ENCODE data around the gene IGSF9. TPM values are rescaled to one million over a fixed set of nuclear protein-coding genes. Genes with fewer than 3 reads are reported as not detected.

Gene IGSF9
- 0.16 TPM in 1 of 2 replicates, not detected in the other for total RNA-seq
- not detected for polyA plus RNA-seq (2012)

GRCh38 chr1:159945483-159946241 lies at the start of gene IGSF9:
Gene IGSF9 (minus strand): TSS chr1:159945613. CDS start chr1:159943454, 2,159 bp downstream.
- DNase-seq (ENCODE audit: low read depth) = peak; percentile 46

- DNase-seq (ENCODE audit: low read depth) = no peak
Observed at GRCh38 chr1:159994896-159995295, 49.5 kb upstream of the IGSF9 start.

- no peak for DNase-seq (ENCODE audit: low read depth)
Observed at GRCh38 chr1:159993911-159994310, 48.5 kb upstream of the IGSF9 start.

GRCh38 chr1:159992161-159992560 lies 46.7 kb upstream of the IGSF9 start:
- DNase-seq (ENCODE audit: low read depth) = peak; percentile 27

GRCh38 chr1:159991513-159991912 lies 46.1 kb upstream of the IGSF9 start:
- no peak for DNase-seq (ENCODE audit: low read depth)

GRCh38 chr1:159990005-159990404 lies 44.6 kb upstream of the IGSF9 start:
- no peak for DNase-seq (ENCODE audit: low read depth)

- DNase-seq (ENCODE audit: low read depth) = no peak
Observed at GRCh38 chr1:159989581-159989980, 44.2 kb upstream of the IGSF9 start.

GRCh38 chr1:159988006-159988405 lies 42.6 kb upstream of the IGSF9 start:
- DNase-seq (ENCODE audit: low read depth) = no peak

GRCh38 chr1:159987186-159987585 lies 41.8 kb upstream of the IGSF9 start:
- no peak for DNase-seq (ENCODE audit: low read depth)

- no peak for DNase-seq (ENCODE audit: low read depth)
Observed at GRCh38 chr1:159986531-159986930, 41.1 kb upstream of the IGSF9 start.

- no peak for DNase-seq (ENCODE audit: low read depth)
Observed at GRCh38 chr1:159986093-159986492, 40.7 kb upstream of the IGSF9 start.

GRCh38 chr1:159985473-159985872 lies 40.1 kb upstream of the IGSF9 start:
- no peak for DNase-seq (ENCODE audit: low read depth)

GRCh38 chr1:159983681-159984080 lies 38.3 kb upstream of the IGSF9 start:
- DNase-seq (ENCODE audit: low read depth) = no peak

GRCh38 chr1:159982280-159982679 lies 36.9 kb upstream of the IGSF9 start:
- no peak for DNase-seq (ENCODE audit: low read depth)

GRCh38 chr1:159981351-159982055 lies 36.1 kb upstream of the IGSF9 start:
- DNase-seq (ENCODE audit: low read depth) = no peak

- no peak for DNase-seq (ENCODE audit: low read depth)
Observed at GRCh38 chr1:159980786-159981185, 35.4 kb upstream of the IGSF9 start.

- DNase-seq (ENCODE audit: low read depth) = no peak
Observed at GRCh38 chr1:159980076-159980475, 34.7 kb upstream of the IGSF9 start.

GRCh38 chr1:159979257-159979656 lies 33.8 kb upstream of the IGSF9 start:
- DNase-seq (ENCODE audit: low read depth) = no peak

GRCh38 chr1:159978107-159978398 lies 32.6 kb upstream of the IGSF9 start:
- no peak for DNase-seq (ENCODE audit: low read depth)

- DNase-seq (ENCODE audit: low read depth) = no peak
Observed at GRCh38 chr1:159977364-159978106, 32.1 kb upstream of the IGSF9 start.

GRCh38 chr1:159974350-159974965 lies 29.0 kb upstream of the IGSF9 start:
- DNase-seq (ENCODE audit: low read depth) = no peak

Data from myocyte (in vitro differentiated cells).